ENCODE measurements around the gene MORN1. TPM values are rescaled to one million over a fixed set of nuclear protein-coding genes. Genes with fewer than 3 reads are reported as not detected.

Gene MORN1
- total and polyA plus RNA-seq, 2 of the 8 experiments (the other 6 are each of a cell fraction or from before 2014, with no cell fraction given): 5.0 to 9.1 TPM

- no peak for DNase-seq (ENCODE audit: low read depth in 1 of 2, low spot score in 2 of 2)
- H2BK12ac ChIP-seq (ENCODE audit: low read depth, low read length): no peak overlapping the region
- peaks cover 9 to 63% of the 10 kb centered on the region in 2 experiments; a peak in 3 of 4 replicates for H3K79me2 ChIP-seq (ENCODE audit: control insufficient read depth in 1 of 2, insufficient read depth in 2 of 2, low read length in 2 of 2)
- H3K79me1 ChIP-seq (ENCODE audit: low read depth, low read length): peaks cover 8% of the 10 kb centered on the region
- CTCF ChIA-PET (ENCODE audit: partially characterized antibody): interaction anchor here (0.6 to 1.1 kb wide), 4 partner anchors 17 to 1144 kb away, joined by 3 read pairs; no protein-coding TSS in a partner anchor
- no peaks in the 10 kb centered on the region for H3K27me3 ChIP-seq (replicated peaks in 1 of 4; ENCODE audit: control insufficient read depth in 3 of 4, extremely low read depth in 1 of 4, insufficient read depth in 3 of 4, low read length in 3 of 4)
- no peak overlapping the region for H3K9ac ChIP-seq (replicated peaks in 1 of 4; ENCODE audit: extremely low read depth in 1 of 4, low read depth in 3 of 4, low read length in 3 of 4)
- H4K91ac ChIP-seq (replicated peaks; ENCODE audit: insufficient read length, low read length): no peak overlapping the region
- H3K4me3 ChIP-seq (ENCODE audit: extremely low read depth in 1 of 4, insufficient read depth in 2 of 4, low read depth in 3 of 4, low read length in 4 of 4): no peak overlapping the region
- no peak overlapping the region for H2AK5ac ChIP-seq (ENCODE audit: low read depth, low read length)
- no peak overlapping the region for H3K4me2 ChIP-seq (ENCODE audit: insufficient read depth in 1 of 2, low read depth in 2 of 2, low read length in 2 of 2)
- H3K36me3 ChIP-seq (ENCODE audit: control insufficient read depth in 2 of 4, insufficient read depth in 4 of 4, low read length in 3 of 4): no peaks in the 10 kb centered on the region
- H3K4me1 ChIP-seq (replicated peaks in 1 of 4; ENCODE audit: control insufficient read depth in 3 of 4, insufficient read depth in 4 of 4, low read length in 3 of 4): peaks cover 5 to 14% (median 12%) of the 10 kb centered on the region in 4 experiments
- H4K8ac ChIP-seq (ENCODE audit: extremely low read depth, insufficient read depth, low read length): no peak overlapping the region; the same call in 1 of the 2 replicates
- WGBS, 2 experiments (ENCODE audit: extremely low coverage in 1 of 2, insufficient coverage in 1 of 2, insufficient read length in 1 of 2, insufficient replicate concordance in 2 of 2, low coverage in 1 of 2, low lambda C conversion rate in 2 of 2, missing lambda C conversion rate in 1 of 2): 97% methylated on average over 20 of the region's 21 CpGs; no CpG with 5 or more reads in 1 of the 2 experiments
- H3K14ac ChIP-seq (ENCODE audit: insufficient read length): no peak overlapping the region
- H2AFZ ChIP-seq (ENCODE audit: low read length): no peak overlapping the region
- no peak overlapping the region for H4K5ac ChIP-seq (ENCODE audit: insufficient read length, low read depth, low read length)
- H3K4ac ChIP-seq (replicated peaks; ENCODE audit: insufficient read length, low read depth, low read length): no peak overlapping the region
- H3K18ac ChIP-seq (ENCODE audit: extremely low read depth, low read length): no peak overlapping the region; the same call in 1 of the 2 replicates
- H2BK20ac ChIP-seq (ENCODE audit: low read length): no peak overlapping the region
- TF ChIP-seq TBP (IDR thresholded peaks at IDR 0.05; ENCODE audit: low read depth, low read length) (no peak), KDM1A (IDR thresholded peaks at IDR 0.05; ENCODE audit: borderline replicate concordance, low read length) (no peak), JUND (IDR thresholded peaks at IDR 0.05; ENCODE audit: low read length) (no peak), NANOG (IDR thresholded peaks at IDR 0.05; ENCODE audit: insufficient read depth, low read depth, low read length, poor library complexity, severe bottlenecking) (no peak), FOSL1 (IDR thresholded peaks at IDR 0.05; ENCODE audit: insufficient read depth, low read depth, low read length) (no peak), CEBPB (IDR thresholded peaks at IDR 0.05; ENCODE audit: low read depth, low read length) (no peak), HDAC6 (IDR thresholded peaks at IDR 0.05; ENCODE audit: low read depth, low read length) (no peak), NRF1 (IDR thresholded peaks at IDR 0.05; ENCODE audit: low read depth, low read length) (no peak), SIX5 (IDR thresholded peaks at IDR 0.05; ENCODE audit: low read depth, low read length) (no peak), CREB1 (IDR thresholded peaks at IDR 0.05) (no peak), CBX5 (IDR thresholded peaks at IDR 0.05; ENCODE audit: low read depth, low read length) (no peak), TCF12 (IDR thresholded peaks at IDR 0.05; ENCODE audit: low read depth, low read length) (no peak), BRCA1 (IDR thresholded peaks at IDR 0.05; ENCODE audit: low read depth, low read length) (no peak), GTF2F1 (IDR thresholded peaks at IDR 0.05; ENCODE audit: borderline replicate concordance, low read depth, low read length) (no peak)
- no peak overlapping the region for H3K56ac ChIP-seq (replicated peaks; ENCODE audit: insufficient read length, low read depth, low read length)
- H3K23me2 ChIP-seq (ENCODE audit: low read depth, low read length): no peaks in the 10 kb centered on the region
- no peak overlapping the region for H2BK120ac ChIP-seq (replicated peaks; ENCODE audit: low read depth, low read length)
- no peak for FAIRE-seq
- H3K9me3 ChIP-seq (ENCODE audit: insufficient read depth in 2 of 2, low read depth in 1 of 2, low read length in 1 of 2): no peaks in the 10 kb centered on the region
- H3K27ac ChIP-seq (ENCODE audit: low read depth, low read length): 0 out of 2 replicates have a peak overlapping the region, but pooled peaks have one; percentile 30
- POLR2A ChIA-PET (ENCODE audit: partially characterized antibody): no interaction called here
- H2BK5ac ChIP-seq (ENCODE audit: low read depth, low read length): no peak overlapping the region; the same call in 1 of the 2 replicates
- H2BK15ac ChIP-seq (ENCODE audit: low read length): no peak overlapping the region
- H4K20me1 ChIP-seq (replicated peaks in 1 of 2; ENCODE audit: control insufficient read depth in 1 of 2, insufficient read depth in 2 of 2, low read length in 2 of 2): peaks cover 7 to 10% of the 10 kb centered on the region in 2 experiments
- H3K23ac ChIP-seq (ENCODE audit: insufficient read length): no peak overlapping the region
These were observed 107.9 kb downstream of the MORN1 start for GRCh38 chr1:2283371-2283990.

Measured in H1 (cell line).